GM12874 (cell line): ENCODE data around the gene SNCG.

Experiments used
- CTCF ChIP-seq: IDR thresholded peaks from 2 replicates; pipeline ENCODE4 v1.5.1; 2011; ENCODE audit warnings: low read depth, mild to moderate bottlenecking, control low read depth, low read length, moderate library complexity; ENCODE audit not compliant: insufficient read depth

SNCG gene

GRCh38 chr10:86958116-86958900 lies at the start of gene SNCG:
TSS of gene SNCG (plus strand) at chr10:86958599. CDS start at chr10:86958698, 99 bp downstream.
- TF ChIP-seq CTCF = no peak

GRCh38 chr10:86914734-86915133 lies 43.7 kb upstream of the SNCG start:
- TF ChIP-seq CTCF = no peak

GRCh38 chr10:86918022-86918471 lies 40.4 kb upstream of the SNCG start:
- TF ChIP-seq CTCF = no peak

- no peak for TF ChIP-seq CTCF
These were observed 35.8 kb upstream of the SNCG start for GRCh38 chr10:86922553-86922961.

- TF ChIP-seq CTCF = no peak
These were observed 28.7 kb upstream of the SNCG start for GRCh38 chr10:86929468-86930380.

- no peak for TF ChIP-seq CTCF
These were observed 26.5 kb upstream of the SNCG start for GRCh38 chr10:86931872-86932271.

GRCh38 chr10:86932674-86933073 lies 25.7 kb upstream of the SNCG start:
- no peak for TF ChIP-seq CTCF
